Type B pancreatic cell (in vitro differentiated cells): ENCODE results near the gene DDX41. TPM values are rescaled to one million over a fixed set of nuclear protein-coding genes. Genes with fewer than 3 reads are reported as not detected.

Experiments
- DNase-seq: peaks from one replicate; pipeline ENCODE4 v3.0.0; 2021; ENCODE audit warnings: mixed read lengths; ENCODE audit not compliant: unreplicated experiment; ENCODE audit errors: extremely low spot score
- H3K27ac Mint-ChIP-seq: 2 replicates; pipeline ENCODE4 v1.8.0; 2021; ENCODE audit warnings: mild to moderate bottlenecking, mixed read lengths
- H3K27me3 Mint-ChIP-seq: 2 replicates; pipeline ENCODE4 v1.8.0; 2021; ENCODE audit warnings: mixed read lengths
- H3K36me3 Mint-ChIP-seq: 2 replicates; pipeline ENCODE4 v1.8.0; 2021; ENCODE audit warnings: mixed read lengths
- H3K4me1 Mint-ChIP-seq: one replicate; pipeline ENCODE4 v1.8.0; 2021; ENCODE audit warnings: mixed read lengths; ENCODE audit not compliant: unreplicated experiment
- H3K4me3 Mint-ChIP-seq: 2 replicates; pipeline ENCODE4 v1.8.0; 2021; ENCODE audit warnings: mild to moderate bottlenecking, mixed read lengths
- H3K9me3 Mint-ChIP-seq: 2 replicates; pipeline ENCODE4 v1.8.0; 2021; ENCODE audit warnings: mixed read lengths
- CTCF ChIP-seq: fragments of 200-600 bp; sonication (generic); conservative IDR thresholded peaks from 2 replicates; pipeline ENCODE4 v1.5.0; 2021; ENCODE audit warnings: antibody characterized with exemption, mild to moderate bottlenecking
- total RNA-seq: library from RNA; stranded (reverse); gene quantifications from 2 replicates; pipeline ENCODE4 v1.2.1, GENCODE V29; 2021; ENCODE audit warnings: low replicate concordance

Gene DDX41
- total RNA-seq, 1 donor from 2014 or later: 99.7 TPM

GRCh38 chr5:177524539-177524900, 7.8 kb upstream of the DDX41 start:
- DNase-seq: no peak
- Mint-ChIP-seq H3K9me3 (no peaks in the 10 kb centered on the region), H3K36me3 (peaks cover 8% of the 10 kb centered on the region), H3K4me1 (no peaks in the 10 kb centered on the region), H3K4me3 (no peak overlapping the region), H3K27ac (no peak overlapping the region), H3K27me3 (no peaks in the 10 kb centered on the region)
- no peak for TF ChIP-seq CTCF

- Mint-ChIP-seq H3K9me3 (no peaks in the 10 kb centered on the region), H3K4me3 (no peak overlapping the region), H3K36me3 (peaks cover 8% of the 10 kb centered on the region), H3K27me3 (no peaks in the 10 kb centered on the region), H3K4me1 (no peaks in the 10 kb centered on the region), H3K27ac (no peak overlapping the region)
- TF ChIP-seq CTCF: no peak
- DNase-seq: no peak
Observed at GRCh38 chr5:177523711-177524538, 7.2 kb upstream of the DDX41 start.

GRCh38 chr5:177520916-177521513, 4.3 kb upstream of the DDX41 start:
- no peak for TF ChIP-seq CTCF
- Mint-ChIP-seq H3K4me3 (no peak overlapping the region), H3K27ac (no peak overlapping the region), H3K27me3 (no peaks in the 10 kb centered on the region), H3K9me3 (no peaks in the 10 kb centered on the region), H3K36me3 (peaks cover 13% of the 10 kb centered on the region), H3K4me1 (peaks cover 5% of the 10 kb centered on the region)
- DNase-seq: no peak

- Mint-ChIP-seq H3K36me3 (peaks cover 13% of the 10 kb centered on the region), H3K4me3 (no peak overlapping the region), H3K4me1 (peaks cover 11% of the 10 kb centered on the region), H3K27me3 (no peaks in the 10 kb centered on the region), H3K9me3 (no peaks in the 10 kb centered on the region), H3K27ac (no peak overlapping the region)
- no peak for DNase-seq
- no peak for TF ChIP-seq CTCF
Observed at GRCh38 chr5:177520271-177520670, 3.5 kb upstream of the DDX41 start.

- Mint-ChIP-seq H3K27ac (no peak overlapping the region), H3K4me3 (no peak overlapping the region), H3K36me3 (peaks cover 13% of the 10 kb centered on the region), H3K27me3 (no peaks in the 10 kb centered on the region), H3K9me3 (no peaks in the 10 kb centered on the region), H3K4me1 (peaks cover 13% of the 10 kb centered on the region)
- DNase-seq: no peak
- TF ChIP-seq CTCF: no peak
Observed at GRCh38 chr5:177519463-177520235, 2.9 kb upstream of the DDX41 start.
